Fibroblast of the aortic adventitia (primary cell): ENCODE data around the gene UQCC5. TPM values are rescaled to one million over a fixed set of nuclear protein-coding genes. Genes with fewer than 3 reads are reported as not detected.

Source experiments
- DNase-seq: peaks from one replicate; pipeline ENCODE4 v3.0.0-alpha.2; 2010; ENCODE audit warnings: low read depth
- H3K4me3 ChIP-seq: 2 replicates; pipeline ENCODE4 v1.5.1; 2011; ENCODE audit warnings: low read depth, mild to moderate bottlenecking, control low read depth, low read length, moderate library complexity
- total RNA-seq: library from RNA; depleted of rRNA; stranded (reverse); fragments of >200 nt; gene quantifications from 2 replicates; pipeline ENCODE4 v1.2.3, GENCODE V29; 2012; ENCODE audit warnings: low replicate concordance
- TF ChIP-seq, protein P1 (sequence below): IDR thresholded peaks from 2 replicates; pipeline ENCODE4 v1.5.1; 2011; ENCODE audit warnings: mild to moderate bottlenecking, low read length, control low read depth, inconsistent platforms; ENCODE audit not compliant: insufficient read depth

Gene UQCC5
- total RNA-seq: 4.3 and 7.7 TPM in 2 replicates

- TF ChIP-seq, protein P1, sequence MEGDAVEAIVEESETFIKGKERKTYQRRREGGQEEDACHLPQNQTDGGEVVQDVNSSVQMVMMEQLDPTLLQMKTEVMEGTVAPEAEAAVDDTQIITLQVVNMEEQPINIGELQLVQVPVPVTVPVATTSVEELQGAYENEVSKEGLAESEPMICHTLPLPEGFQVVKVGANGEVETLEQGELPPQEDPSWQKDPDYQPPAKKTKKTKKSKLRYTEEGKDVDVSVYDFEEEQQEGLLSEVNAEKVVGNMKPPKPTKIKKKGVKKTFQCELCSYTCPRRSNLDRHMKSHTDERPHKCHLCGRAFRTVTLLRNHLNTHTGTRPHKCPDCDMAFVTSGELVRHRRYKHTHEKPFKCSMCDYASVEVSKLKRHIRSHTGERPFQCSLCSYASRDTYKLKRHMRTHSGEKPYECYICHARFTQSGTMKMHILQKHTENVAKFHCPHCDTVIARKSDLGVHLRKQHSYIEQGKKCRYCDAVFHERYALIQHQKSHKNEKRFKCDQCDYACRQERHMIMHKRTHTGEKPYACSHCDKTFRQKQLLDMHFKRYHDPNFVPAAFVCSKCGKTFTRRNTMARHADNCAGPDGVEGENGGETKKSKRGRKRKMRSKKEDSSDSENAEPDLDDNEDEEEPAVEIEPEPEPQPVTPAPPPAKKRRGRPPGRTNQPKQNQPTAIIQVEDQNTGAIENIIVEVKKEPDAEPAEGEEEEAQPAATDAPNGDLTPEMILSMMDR: no peak
- peak; percentile 97 for DNase-seq
Measured at GRCh38 chr3:52536369-52537164, at the start of gene UQCC5. Gene UQCC5, plus strand, starts transcription at chr3:52536605. Its CDS starts 151 bp downstream, at chr3:52536756.

DNA sequence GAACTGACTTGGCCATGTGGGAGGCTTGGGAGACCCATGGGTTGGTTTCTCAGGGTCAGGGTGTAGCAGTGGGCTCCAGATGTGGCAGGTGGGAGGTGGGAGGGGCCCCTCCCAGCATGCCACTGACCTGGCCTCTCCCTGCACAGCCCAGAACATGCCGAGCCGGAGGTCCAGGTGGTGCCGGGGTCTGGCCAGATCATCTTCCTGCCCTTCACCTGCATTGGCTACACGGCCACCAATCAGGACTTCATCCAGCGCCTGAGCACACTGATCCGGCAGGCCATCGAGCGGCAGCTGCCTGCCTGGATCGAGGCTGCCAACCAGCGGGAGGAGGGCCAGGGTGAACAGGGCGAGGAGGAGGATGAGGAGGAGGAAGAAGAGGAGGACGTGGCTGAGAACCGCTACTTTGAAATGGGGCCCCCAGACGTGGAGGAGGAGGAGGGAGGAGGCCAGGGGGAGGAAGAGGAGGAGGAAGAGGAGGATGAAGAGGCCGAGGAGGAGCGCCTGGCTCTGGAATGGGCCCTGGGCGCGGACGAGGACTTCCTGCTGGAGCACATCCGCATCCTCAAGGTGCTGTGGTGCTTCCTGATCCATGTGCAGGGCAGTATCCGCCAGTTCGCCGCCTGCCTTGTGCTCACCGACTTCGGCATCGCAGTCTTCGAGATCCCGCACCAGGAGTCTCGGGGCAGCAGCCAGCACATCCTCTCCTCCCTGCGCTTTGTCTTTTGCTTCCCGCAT, 49.2 kb upstream of the UQCC5 start:
- TF ChIP-seq, protein P1: no peak
- H3K4me3 ChIP-seq: no peak overlapping the region
- no peak for DNase-seq

More at GRCh38 chr3:52536369-52537164, at the start of gene UQCC5:
- peak within 1 kb of the TSS; percentile 70 for H3K4me3 ChIP-seq

DNA sequence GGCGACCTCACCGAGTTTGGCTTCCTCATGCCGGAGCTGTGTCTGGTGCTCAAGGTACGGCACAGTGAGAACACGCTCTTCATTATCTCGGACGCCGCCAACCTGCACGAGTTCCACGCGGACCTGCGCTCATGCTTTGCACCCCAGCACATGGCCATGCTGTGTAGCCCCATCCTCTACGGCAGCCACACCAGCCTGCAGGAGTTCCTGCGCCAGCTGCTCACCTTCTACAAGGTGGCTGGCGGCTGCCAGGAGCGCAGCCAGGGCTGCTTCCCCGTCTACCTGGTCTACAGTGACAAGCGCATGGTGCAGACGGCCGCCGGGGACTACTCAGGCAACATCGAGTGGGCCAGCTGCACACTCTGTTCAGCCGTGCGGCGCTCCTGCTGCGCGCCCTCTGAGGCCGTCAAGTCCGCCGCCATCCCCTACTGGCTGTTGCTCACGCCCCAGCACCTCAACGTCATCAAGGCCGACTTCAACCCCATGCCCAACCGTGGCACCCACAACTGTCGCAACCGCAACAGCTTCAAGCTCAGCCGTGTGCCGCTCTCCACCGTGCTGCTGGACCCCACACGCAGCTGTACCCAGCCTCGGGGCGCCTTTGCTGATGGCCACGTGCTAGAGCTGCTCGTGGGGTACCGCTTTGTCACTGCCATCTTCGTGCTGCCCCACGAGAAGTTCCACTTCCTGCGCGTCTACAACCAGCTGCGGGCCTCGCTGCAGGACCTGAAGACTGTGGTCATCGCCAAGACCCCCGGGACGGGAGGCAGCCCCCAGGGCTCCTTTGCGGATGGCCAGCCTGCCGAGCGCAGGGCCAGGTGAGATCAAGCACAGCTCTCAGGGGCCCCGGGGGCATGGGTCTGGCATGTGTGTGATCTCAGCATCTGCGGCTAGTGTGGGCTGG, 48.4 kb upstream of the UQCC5 start:
- TF ChIP-seq, protein P1: no peak
- DNase-seq: no peak
- no peak overlapping the region for H3K4me3 ChIP-seq

GRCh38 chr3:52488746-52489145, 47.7 kb upstream of the UQCC5 start:
- DNase-seq: no peak
- no peak overlapping the region for H3K4me3 ChIP-seq
- TF ChIP-seq, protein P1: no peak

DNA sequence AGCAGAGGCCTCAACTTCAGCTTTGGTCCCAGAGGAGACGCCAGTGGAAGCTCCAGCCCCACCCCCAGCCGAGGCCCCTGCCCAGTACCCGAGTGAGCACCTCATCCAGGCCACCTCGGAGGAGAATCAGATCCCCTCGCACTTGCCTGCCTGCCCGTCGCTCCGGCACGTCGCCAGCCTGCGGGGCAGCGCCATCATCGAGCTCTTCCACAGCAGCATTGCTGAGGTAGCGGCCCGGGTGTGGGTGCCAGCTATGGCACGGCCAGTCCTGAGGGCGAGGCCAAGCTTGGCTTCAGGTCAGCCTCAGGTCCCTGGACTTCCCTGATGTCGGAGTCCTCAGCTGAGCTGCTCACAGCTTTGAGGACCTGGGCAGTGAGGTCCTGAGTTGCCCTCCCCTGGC, 47.0 kb upstream of the UQCC5 start:
- no peak for DNase-seq
- TF ChIP-seq, protein P1: no peak
- no peak overlapping the region for H3K4me3 ChIP-seq

DNA sequence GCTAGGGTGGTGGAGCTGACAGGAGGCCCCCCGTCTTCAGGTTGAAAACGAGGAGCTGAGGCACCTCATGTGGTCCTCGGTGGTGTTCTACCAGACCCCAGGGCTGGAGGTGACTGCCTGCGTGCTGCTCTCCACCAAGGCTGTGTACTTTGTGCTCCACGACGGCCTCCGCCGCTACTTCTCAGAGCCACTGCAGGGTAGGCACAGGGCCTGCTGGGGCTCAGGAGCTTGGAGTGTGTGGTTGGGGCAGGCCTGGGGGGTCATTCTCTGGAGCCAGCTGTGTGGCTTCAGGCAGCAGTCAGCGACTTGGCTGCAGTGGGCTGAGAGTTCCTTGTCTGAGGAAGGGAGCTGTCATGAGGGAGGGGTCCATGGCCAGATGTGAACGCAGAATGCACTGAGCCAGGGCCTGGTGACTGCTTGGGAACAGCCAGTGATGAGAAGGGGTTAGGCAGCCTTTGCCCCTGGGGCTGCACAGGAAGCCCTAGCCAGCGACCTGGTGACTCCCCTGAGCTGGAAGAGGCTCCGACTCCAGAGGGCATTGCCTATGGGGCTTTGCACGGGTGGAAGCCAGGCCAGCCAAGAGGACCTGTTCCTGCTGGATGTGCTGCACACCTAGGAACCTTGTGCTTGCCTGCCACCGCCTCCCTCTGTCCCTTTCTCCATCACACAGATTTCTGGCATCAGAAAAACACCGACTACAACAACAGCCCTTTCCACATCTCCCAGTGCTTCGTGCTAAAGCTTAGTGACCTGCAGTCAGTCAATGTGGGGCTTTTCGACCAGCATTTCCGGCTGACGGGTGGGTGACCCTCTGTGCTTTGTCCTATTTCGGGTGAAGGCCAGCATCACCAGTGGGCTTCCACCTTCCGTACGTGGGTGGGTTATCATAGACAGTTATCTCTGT, 46.1 kb upstream of the UQCC5 start:
- DNase-seq: no peak
- H3K4me3 ChIP-seq: no peak overlapping the region
- TF ChIP-seq, protein P1: no peak
